GM23338 (cell line): ENCODE measurements around the gene HADH. TPM values are rescaled to one million over a fixed set of nuclear protein-coding genes. Genes with fewer than 3 reads are reported as not detected.

ENCODE experiments used
- ATAC-seq: fragments of 200-7000 bp; cut with Tn5 transposase; 3 replicates; pipeline ENCODE4 v1.9.1; 2020
- DNase-seq: peaks from one replicate; pipeline ENCODE4 v3.0.0-alpha.2; 2015; ENCODE audit warnings: low spot score
- H2AFZ ChIP-seq: fragments of 200-600 bp; sonication (generic); 2 replicates; pipeline ENCODE4 v1.8.0; 2016; ENCODE audit warnings: antibody characterized with exemption, mild to moderate bottlenecking, moderate library complexity
- H3F3A ChIP-seq: fragments of 200-600 bp; sonication (generic); replicated peaks from 2 replicates; pipeline ENCODE4 v1.8.0; 2017; ENCODE audit warnings: antibody characterized with exemption, mixed run types, low read depth
- H3K27ac ChIP-seq: fragments of 200-600 bp; sonication (generic); 2 replicates; pipeline ENCODE4 v1.6.1; 2016; ENCODE audit warnings: low read depth
- H3K27me3 ChIP-seq: fragments of 200-600 bp; sonication (generic); 2 replicates; pipeline ENCODE4 v1.8.0; 2016; ENCODE audit warnings: mild to moderate bottlenecking, mixed run types, moderate library complexity; ENCODE audit not compliant: insufficient read depth
- H3K36me3 ChIP-seq: fragments of 200-600 bp; sonication (generic); 2 replicates; pipeline ENCODE4 v1.8.0; 2016; ENCODE audit warnings: mild to moderate bottlenecking; ENCODE audit not compliant: insufficient read depth
- H3K4me1 ChIP-seq: fragments of 200-600 bp; sonication (generic); 2 replicates; pipeline ENCODE4 v1.8.0; 2016; ENCODE audit warnings: mild to moderate bottlenecking, moderate library complexity; ENCODE audit not compliant: insufficient read depth
- H3K4me2 ChIP-seq: fragments of 200-600 bp; sonication (generic); 2 replicates; pipeline ENCODE4 v1.7.1; 2017; ENCODE audit warnings: mixed run types
- H3K4me3 ChIP-seq: fragments of 200-600 bp; sonication (generic); 2 replicates; pipeline ENCODE4 v1.6.1; 2016; ENCODE audit warnings: mixed run types
- H3K79me2 ChIP-seq: fragments of 200-600 bp; sonication (generic); replicated peaks from 2 replicates; pipeline ENCODE4 v1.8.0; 2017; ENCODE audit warnings: mild to moderate bottlenecking; ENCODE audit not compliant: insufficient read depth
- H3K9me2 ChIP-seq: fragments of 200-600 bp; sonication (generic); 2 replicates; pipeline ENCODE4 v1.8.0; 2017; ENCODE audit not compliant: insufficient read depth
- H4K20me1 ChIP-seq: fragments of 200-600 bp; sonication (generic); replicated peaks from 2 replicates; pipeline ENCODE4 v1.8.0; 2017; ENCODE audit warnings: mild to moderate bottlenecking; ENCODE audit not compliant: insufficient read depth
- H3K27ac Mint-ChIP-seq: 2 replicates; pipeline ENCODE4 v1.8.0; 2020; ENCODE audit warnings: inconsistent platforms, mild to moderate bottlenecking, moderate library complexity, mixed read lengths
- H3K27me3 Mint-ChIP-seq: 3 replicates; pipeline ENCODE4 v1.8.0; 2022; ENCODE audit warnings: low read depth, mild to moderate bottlenecking, moderate library complexity, mixed read lengths, inconsistent platforms; ENCODE audit not compliant: insufficient read depth, poor library complexity
- H3K36me3 Mint-ChIP-seq: 3 replicates; pipeline ENCODE4 v1.8.0; 2021; ENCODE audit warnings: low read depth, mild to moderate bottlenecking, inconsistent platforms, moderate library complexity, mixed read lengths
- H3K4me1 Mint-ChIP-seq: 3 replicates; pipeline ENCODE4 v1.8.0; 2020; ENCODE audit warnings: mild to moderate bottlenecking, inconsistent platforms, mixed read lengths
- H3K4me3 Mint-ChIP-seq: 3 replicates; pipeline ENCODE4 v1.8.0; 2021; ENCODE audit warnings: moderate library complexity, mild to moderate bottlenecking, inconsistent platforms, mixed read lengths
- H3K9me3 Mint-ChIP-seq: 3 replicates; pipeline ENCODE4 v1.8.0; 2020; ENCODE audit warnings: moderate library complexity, mild to moderate bottlenecking, inconsistent platforms, mixed read lengths
- CREB1 ChIP-seq: fragments of 250-450 bp; sonication (Bioruptor Pico); IDR thresholded peaks from 2 replicates; pipeline ENCODE4 v1.5.0; 2020; ENCODE audit warnings: low read depth, mild to moderate bottlenecking, moderate library complexity
- CTCF ChIP-seq, 2 experiments: fragments of 200-600 bp in 1 of 2; sonication (generic) in 1 of 2; conservative IDR thresholded peaks; 2 replicates each; pipeline versions ENCODE4 v1.5.1 to v1.6.1; 2016 to 2017; ENCODE audit warnings: antibody characterized with exemption in 2 of 2, low read depth in 2 of 2, mild to moderate bottlenecking in 2 of 2, moderate library complexity in 1 of 2
- EZH2 ChIP-seq: fragments of 200-600 bp; sonication (generic); IDR thresholded peaks from one replicate; pipeline ENCODE4 v1.8.0; 2017; ENCODE audit warnings: antibody characterized with exemption, mild to moderate bottlenecking, low read depth; ENCODE audit not compliant: unreplicated experiment
- NANOG ChIP-seq: IDR thresholded peaks from 2 replicates; pipeline ENCODE4 v1.6.1; 2016; ENCODE audit warnings: antibody characterized with exemption, borderline replicate concordance
- POLR2AphosphoS5 ChIP-seq: IDR thresholded peaks from 2 replicates; pipeline ENCODE4 v1.6.1; 2016; ENCODE audit warnings: antibody characterized with exemption, low read depth
- STAT1 ChIP-seq: IDR thresholded peaks from one replicate; pipeline ENCODE4 v1.6.1; 2016; ENCODE audit warnings: antibody characterized with exemption; ENCODE audit not compliant: unreplicated experiment
- polyA plus RNA-seq: library from polyadenylated mRNA; unstranded; fragments of >200 nt; fragmentation: Nextera tagmentation; extraction: Ambion mirVana; gene quantifications from 2 replicates; pipeline ENCODE4 v1.2.1, GENCODE V29; 2016
- total RNA-seq: library from RNA; depleted of rRNA; stranded (reverse); fragments of >200 nt; shearing (Covaris generic); gene quantifications from 2 replicates; pipeline ENCODE4 v1.2.3, GENCODE V29; 2014
- TF ChIP-seq, protein P1 (sequence below): fragments of 250-450 bp; sonication (Bioruptor Pico); IDR thresholded peaks from 2 replicates; pipeline ENCODE4 v1.5.0; 2020; ENCODE audit warnings: mild to moderate bottlenecking, moderate library complexity
- TF ChIP-seq, protein P2 (sequence below): IDR thresholded peaks from 2 replicates; pipeline ENCODE4 v1.6.1; 2016; ENCODE audit warnings: antibody characterized with exemption
- TF ChIP-seq, protein P3 (sequence below): IDR thresholded peaks from one replicate; pipeline ENCODE4 v1.6.1; 2018; ENCODE audit warnings: antibody characterized with exemption; ENCODE audit not compliant: unreplicated experiment

HADH gene
- total and polyA plus RNA-seq, 2 experiments from 2014 or later, result 39.1 to 39.2 TPM

DNA sequence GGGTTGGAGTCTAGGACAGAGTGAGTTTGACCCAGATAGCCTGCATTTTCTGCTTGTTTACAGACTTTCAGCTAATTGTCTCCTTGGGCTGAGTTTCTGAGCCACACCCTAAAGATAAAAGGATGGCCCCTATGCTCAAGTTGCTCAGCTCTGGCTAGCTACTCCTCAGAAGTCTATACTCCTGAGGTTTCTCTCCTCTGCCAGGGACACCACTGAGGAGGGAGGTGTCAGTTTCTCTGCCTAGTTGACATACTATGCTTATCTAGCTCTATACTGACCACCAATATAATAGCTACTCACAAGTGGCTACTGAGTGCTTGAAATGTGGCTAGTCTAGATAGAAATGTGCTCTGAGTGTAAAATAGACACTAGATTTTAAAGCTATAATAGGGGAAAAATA is 23.6 kb downstream of the HADH start (continued):
- TF ChIP-seq, protein P1, sequence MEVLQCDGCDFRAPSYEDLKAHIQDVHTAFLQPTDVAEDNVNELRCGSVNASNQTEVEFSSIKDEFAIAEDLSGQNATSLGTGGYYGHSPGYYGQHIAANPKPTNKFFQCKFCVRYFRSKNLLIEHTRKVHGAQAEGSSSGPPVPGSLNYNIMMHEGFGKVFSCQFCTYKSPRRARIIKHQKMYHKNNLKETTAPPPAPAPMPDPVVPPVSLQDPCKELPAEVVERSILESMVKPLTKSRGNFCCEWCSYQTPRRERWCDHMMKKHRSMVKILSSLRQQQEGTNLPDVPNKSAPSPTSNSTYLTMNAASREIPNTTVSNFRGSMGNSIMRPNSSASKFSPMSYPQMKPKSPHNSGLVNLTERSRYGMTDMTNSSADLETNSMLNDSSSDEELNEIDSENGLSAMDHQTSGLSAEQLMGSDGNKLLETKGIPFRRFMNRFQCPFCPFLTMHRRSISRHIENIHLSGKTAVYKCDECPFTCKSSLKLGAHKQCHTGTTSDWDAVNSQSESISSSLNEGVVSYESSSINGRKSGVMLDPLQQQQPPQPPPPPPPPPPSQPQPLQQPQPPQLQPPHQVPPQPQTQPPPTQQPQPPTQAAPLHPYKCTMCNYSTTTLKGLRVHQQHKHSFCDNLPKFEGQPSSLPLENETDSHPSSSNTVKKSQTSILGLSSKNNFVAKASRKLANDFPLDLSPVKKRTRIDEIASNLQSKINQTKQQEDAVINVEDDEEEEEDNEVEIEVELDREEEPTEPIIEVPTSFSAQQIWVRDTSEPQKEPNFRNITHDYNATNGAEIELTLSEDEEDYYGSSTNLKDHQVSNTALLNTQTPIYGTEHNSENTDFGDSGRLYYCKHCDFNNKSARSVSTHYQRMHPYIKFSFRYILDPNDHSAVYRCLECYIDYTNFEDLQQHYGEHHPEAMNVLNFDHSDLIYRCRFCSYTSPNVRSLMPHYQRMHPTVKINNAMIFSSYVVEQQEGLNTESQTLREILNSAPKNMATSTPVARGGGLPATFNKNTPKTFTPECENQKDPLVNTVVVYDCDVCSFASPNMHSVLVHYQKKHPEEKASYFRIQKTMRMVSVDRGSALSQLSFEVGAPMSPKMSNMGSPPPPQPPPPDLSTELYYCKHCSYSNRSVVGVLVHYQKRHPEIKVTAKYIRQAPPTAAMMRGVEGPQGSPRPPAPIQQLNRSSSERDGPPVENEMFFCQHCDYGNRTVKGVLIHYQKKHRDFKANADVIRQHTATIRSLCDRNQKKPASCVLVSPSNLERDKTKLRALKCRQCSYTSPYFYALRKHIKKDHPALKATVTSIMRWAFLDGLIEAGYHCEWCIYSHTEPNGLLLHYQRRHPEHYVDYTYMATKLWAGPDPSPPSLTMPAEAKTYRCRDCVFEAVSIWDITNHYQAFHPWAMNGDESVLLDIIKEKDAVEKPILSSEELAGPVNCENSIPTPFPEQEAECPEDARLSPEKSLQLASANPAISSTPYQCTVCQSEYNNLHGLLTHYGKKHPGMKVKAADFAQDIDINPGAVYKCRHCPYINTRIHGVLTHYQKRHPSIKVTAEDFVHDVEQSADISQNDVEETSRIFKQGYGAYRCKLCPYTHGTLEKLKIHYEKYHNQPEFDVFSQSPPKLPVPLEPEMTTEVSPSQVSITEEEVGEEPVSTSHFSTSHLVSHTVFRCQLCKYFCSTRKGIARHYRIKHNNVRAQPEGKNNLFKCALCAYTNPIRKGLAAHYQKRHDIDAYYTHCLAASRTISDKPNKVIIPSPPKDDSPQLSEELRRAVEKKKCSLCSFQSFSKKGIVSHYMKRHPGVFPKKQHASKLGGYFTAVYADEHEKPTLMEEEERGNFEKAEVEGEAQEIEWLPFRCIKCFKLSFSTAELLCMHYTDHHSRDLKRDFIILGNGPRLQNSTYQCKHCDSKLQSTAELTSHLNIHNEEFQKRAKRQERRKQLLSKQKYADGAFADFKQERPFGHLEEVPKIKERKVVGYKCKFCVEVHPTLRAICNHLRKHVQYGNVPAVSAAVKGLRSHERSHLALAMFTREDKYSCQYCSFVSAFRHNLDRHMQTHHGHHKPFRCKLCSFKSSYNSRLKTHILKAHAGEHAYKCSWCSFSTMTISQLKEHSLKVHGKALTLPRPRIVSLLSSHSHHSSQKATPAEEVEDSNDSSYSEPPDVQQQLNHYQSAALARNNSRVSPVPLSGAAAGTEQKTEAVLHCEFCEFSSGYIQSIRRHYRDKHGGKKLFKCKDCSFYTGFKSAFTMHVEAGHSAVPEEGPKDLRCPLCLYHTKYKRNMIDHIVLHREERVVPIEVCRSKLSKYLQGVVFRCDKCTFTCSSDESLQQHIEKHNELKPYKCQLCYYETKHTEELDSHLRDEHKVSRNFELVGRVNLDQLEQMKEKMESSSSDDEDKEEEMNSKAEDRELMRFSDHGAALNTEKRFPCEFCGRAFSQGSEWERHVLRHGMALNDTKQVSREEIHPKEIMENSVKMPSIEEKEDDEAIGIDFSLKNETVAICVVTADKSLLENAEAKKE, result no peak
- TF ChIP-seq CREB1 (CRISPR knock-in tag), result no peak

DNA sequence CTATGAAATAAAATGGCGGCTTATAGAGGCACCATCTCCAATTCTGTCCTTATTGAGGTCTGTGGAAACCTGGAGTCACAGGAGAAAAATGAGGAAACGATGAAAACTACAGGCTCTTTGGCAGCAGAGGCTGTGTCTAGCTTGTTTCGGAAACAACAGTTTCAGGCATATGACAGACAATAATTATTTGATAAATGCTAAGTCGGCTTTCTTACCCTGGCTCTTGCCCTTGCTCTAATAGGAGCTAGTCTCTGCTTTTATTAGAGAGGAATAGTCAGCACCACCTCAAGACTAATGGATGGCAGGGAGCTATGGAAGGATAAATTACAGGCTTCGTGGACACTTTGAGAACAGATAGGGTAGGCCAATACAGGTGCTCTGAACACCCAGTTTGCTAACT is 24.3 kb downstream of the HADH start:
- H3K36me3 Mint-ChIP-seq, result peaks cover 65% of the 10 kb centered on the region

More for the DNA sequence above, 24.3 kb downstream of the HADH start:
- Histone ChIP-seq H3K27me3 (no peaks in the 10 kb centered on the region), H3K9me2 (no peaks in the 10 kb centered on the region), H3K4me2 (no peak overlapping the region), H3K4me3 (no peak overlapping the region), H3K4me1 (no peaks in the 10 kb centered on the region), H3K79me2 (0 out of 2 replicates have a peak, but pooled peaks cover 6% of the 10 kb centered on the region), H2AFZ (no peak overlapping the region), H3K36me3 (peaks cover 28% of the 10 kb centered on the region; the same call in 1 of the 2 replicates), H3F3A (no peaks in the 10 kb centered on the region), H3K27ac (no peak overlapping the region), H4K20me1 (no peaks in the 10 kb centered on the region)
- Mint-ChIP-seq H3K4me3 (no peak overlapping the region), H3K4me1 (no peaks in the 10 kb centered on the region), H3K27ac (no peak overlapping the region), H3K27me3 (peaks cover 7% of the 10 kb centered on the region), H3K9me3 (peaks cover 2% of the 10 kb centered on the region; the same call in 2 of the 3 replicates)
- no peak for TF ChIP-seq CTCF (conservative IDR thresholded peaks at IDR 0.05; ENCODE audit: low read depth in 2 of 2)
- TF ChIP-seq STAT1, result no peak
- TF ChIP-seq, protein P2, sequence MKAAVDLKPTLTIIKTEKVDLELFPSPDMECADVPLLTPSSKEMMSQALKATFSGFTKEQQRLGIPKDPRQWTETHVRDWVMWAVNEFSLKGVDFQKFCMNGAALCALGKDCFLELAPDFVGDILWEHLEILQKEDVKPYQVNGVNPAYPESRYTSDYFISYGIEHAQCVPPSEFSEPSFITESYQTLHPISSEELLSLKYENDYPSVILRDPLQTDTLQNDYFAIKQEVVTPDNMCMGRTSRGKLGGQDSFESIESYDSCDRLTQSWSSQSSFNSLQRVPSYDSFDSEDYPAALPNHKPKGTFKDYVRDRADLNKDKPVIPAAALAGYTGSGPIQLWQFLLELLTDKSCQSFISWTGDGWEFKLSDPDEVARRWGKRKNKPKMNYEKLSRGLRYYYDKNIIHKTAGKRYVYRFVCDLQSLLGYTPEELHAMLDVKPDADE, result no peak
- TF ChIP-seq, protein P3, sequence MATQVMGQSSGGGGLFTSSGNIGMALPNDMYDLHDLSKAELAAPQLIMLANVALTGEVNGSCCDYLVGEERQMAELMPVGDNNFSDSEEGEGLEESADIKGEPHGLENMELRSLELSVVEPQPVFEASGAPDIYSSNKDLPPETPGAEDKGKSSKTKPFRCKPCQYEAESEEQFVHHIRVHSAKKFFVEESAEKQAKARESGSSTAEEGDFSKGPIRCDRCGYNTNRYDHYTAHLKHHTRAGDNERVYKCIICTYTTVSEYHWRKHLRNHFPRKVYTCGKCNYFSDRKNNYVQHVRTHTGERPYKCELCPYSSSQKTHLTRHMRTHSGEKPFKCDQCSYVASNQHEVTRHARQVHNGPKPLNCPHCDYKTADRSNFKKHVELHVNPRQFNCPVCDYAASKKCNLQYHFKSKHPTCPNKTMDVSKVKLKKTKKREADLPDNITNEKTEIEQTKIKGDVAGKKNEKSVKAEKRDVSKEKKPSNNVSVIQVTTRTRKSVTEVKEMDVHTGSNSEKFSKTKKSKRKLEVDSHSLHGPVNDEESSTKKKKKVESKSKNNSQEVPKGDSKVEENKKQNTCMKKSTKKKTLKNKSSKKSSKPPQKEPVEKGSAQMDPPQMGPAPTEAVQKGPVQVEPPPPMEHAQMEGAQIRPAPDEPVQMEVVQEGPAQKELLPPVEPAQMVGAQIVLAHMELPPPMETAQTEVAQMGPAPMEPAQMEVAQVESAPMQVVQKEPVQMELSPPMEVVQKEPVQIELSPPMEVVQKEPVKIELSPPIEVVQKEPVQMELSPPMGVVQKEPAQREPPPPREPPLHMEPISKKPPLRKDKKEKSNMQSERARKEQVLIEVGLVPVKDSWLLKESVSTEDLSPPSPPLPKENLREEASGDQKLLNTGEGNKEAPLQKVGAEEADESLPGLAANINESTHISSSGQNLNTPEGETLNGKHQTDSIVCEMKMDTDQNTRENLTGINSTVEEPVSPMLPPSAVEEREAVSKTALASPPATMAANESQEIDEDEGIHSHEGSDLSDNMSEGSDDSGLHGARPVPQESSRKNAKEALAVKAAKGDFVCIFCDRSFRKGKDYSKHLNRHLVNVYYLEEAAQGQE, result no peak
- TF ChIP-seq NANOG, result no peak
- no peak for TF ChIP-seq POLR2AphosphoS5
- no peak for TF ChIP-seq EZH2
- no peak for ATAC-seq
- no peak for DNase-seq
